Colonic mucosa (tissue), 4 donors: ENCODE data around the gene AP1B1. TPM values are rescaled to one million over a fixed set of nuclear protein-coding genes. Genes with fewer than 3 reads are reported as not detected.

ENCODE experiments used
- DNase-seq: peaks from one replicate; pipeline ENCODE4 v3.0.0-alpha.2; 2020
- H3K27ac ChIP-seq: fragments of 200-600 bp; one replicate; pipeline ENCODE4 v1.8.0; 2021
- H3K27me3 ChIP-seq: fragments of 200-600 bp; one replicate; pipeline ENCODE4 v1.8.0; 2021
- H3K36me3 ChIP-seq: fragments of 200-600 bp; one replicate; pipeline ENCODE4 v1.8.0; 2021
- H3K4me1 ChIP-seq: fragments of 200-600 bp; one replicate; pipeline ENCODE4 v1.8.0; 2021; ENCODE audit warnings: mild to moderate bottlenecking
- H3K4me3 ChIP-seq: fragments of 200-600 bp; one replicate; pipeline ENCODE4 v1.8.0; 2021
- H3K9ac ChIP-seq, 2 donors: one replicate each; pipeline ENCODE4 v1.7.0; 2013; ENCODE audit warnings: control low read depth in 2 of 2, low read depth in 2 of 2, low read length in 2 of 2
- H3K9me3 ChIP-seq: fragments of 200-600 bp; one replicate; pipeline ENCODE4 v1.8.0; 2021
- CTCF ChIP-seq: fragments of 200-600 bp; IDR thresholded peaks from one replicate; pipeline ENCODE4 v1.8.0; 2022; ENCODE audit warnings: antibody characterized with exemption, mild to moderate bottlenecking
- intact Hi-C: fragments of 100-400 bp; cut with DNase I; formaldehyde crosslinking; loops from one replicate; pipeline ENCODE4 v1.14.1; 2022
- total RNA-seq, 2 donors: library from RNA; stranded (reverse); fragmentation: NEBNext Ultra II Directional in 1 of 2; extraction: Animal tissue kit (Norgen Biotek cat#: 25700) in 1 of 2; gene quantifications; one replicate each; pipeline ENCODE4 v1.2.1, GENCODE V29; 2021
- donor health status: healthy.
- donor health status: DM: no; HTN: no; CAD: no.
- donor health status: DM: no; HTN: no; CAD: no.

AP1B1 gene
- total RNA-seq, 2 donors from 2014 or later, result 90.4 to 120 TPM

- DNase-seq, result no peak
- Histone ChIP-seq H3K36me3 (peaks cover 37% of the 10 kb centered on the region), H3K4me1 (no peaks in the 10 kb centered on the region), H3K4me3 (no peak overlapping the region), H3K27ac (no peak overlapping the region), H3K9me3 (no peaks in the 10 kb centered on the region), H3K9ac (no peak overlapping the region), H3K27me3 (no peaks in the 10 kb centered on the region)
- intact Hi-C loops, result no loop called here
- TF ChIP-seq CTCF, result no peak
These were observed 87.4 kb downstream of the AP1B1 start for GRCh38 chr22:29300807-29301601.

GRCh38 chr22:29300467-29300806, 87.9 kb downstream of the AP1B1 start:
- no peaks in the 10 kb centered on the region for H3K9me3 ChIP-seq
- no peak overlapping the region for H3K9ac ChIP-seq

GRCh38 chr22:29299136-29299900, 89.1 kb downstream of the AP1B1 start:
- Histone ChIP-seq H3K27me3 (no peaks in the 10 kb centered on the region), H3K27ac (no peak overlapping the region), H3K9me3 (no peaks in the 10 kb centered on the region), H3K36me3 (peaks cover 50% of the 10 kb centered on the region), H3K4me3 (no peak overlapping the region), H3K9ac (no peak overlapping the region), H3K4me1 (no peaks in the 10 kb centered on the region)
- intact Hi-C loops, result no loop called here
- TF ChIP-seq CTCF, result no peak
- no peak for DNase-seq

More at GRCh38 chr22:29300467-29300806, 87.9 kb downstream of the AP1B1 start:
- Histone ChIP-seq H3K27ac (no peak overlapping the region), H3K4me3 (no peak overlapping the region), H3K27me3 (no peaks in the 10 kb centered on the region), H3K4me1 (no peaks in the 10 kb centered on the region), H3K36me3 (peaks cover 43% of the 10 kb centered on the region)
- DNase-seq, result no peak
- no peak for TF ChIP-seq CTCF
- intact Hi-C loops, result no loop called here

- no peak overlapping the region for H3K27ac ChIP-seq
- intact Hi-C loops, result no loop called here
- DNase-seq, result no peak
- no peaks in the 10 kb centered on the region for H3K27me3 ChIP-seq
- no peaks in the 10 kb centered on the region for H3K9me3 ChIP-seq
- TF ChIP-seq CTCF, result no peak
- no peak overlapping the region for H3K4me3 ChIP-seq
- H3K9ac ChIP-seq, result no peak overlapping the region
- H3K36me3 ChIP-seq, result peaks cover 56% of the 10 kb centered on the region
- no peaks in the 10 kb centered on the region for H3K4me1 ChIP-seq
These were observed 89.7 kb downstream of the AP1B1 start for GRCh38 chr22:29298641-29299040.

GRCh38 chr22:29292379-29292778, 96.0 kb downstream of the AP1B1 start:
- Histone ChIP-seq H3K9ac (no peak overlapping the region), H3K27me3 (no peaks in the 10 kb centered on the region), H3K36me3 (peaks cover 57% of the 10 kb centered on the region), H3K27ac (no peak overlapping the region), H3K4me3 (no peak overlapping the region), H3K9me3 (no peaks in the 10 kb centered on the region), H3K4me1 (no peaks in the 10 kb centered on the region)
- TF ChIP-seq CTCF, result no peak
- DNase-seq, result no peak
- intact Hi-C loops, result no loop called here
